Naive thymus-derived CD4-positive, alpha-beta T cell (primary cell): ENCODE results near the gene CD3D. TPM values are rescaled to one million over a fixed set of nuclear protein-coding genes. Genes with fewer than 3 reads are reported as not detected.
"Not testable (repeated sequence)": the region's sequence is repeated elsewhere in the genome, so short reads cannot be mapped to it uniquely, and the experiment has no call there.

Experiments used
- ATAC-seq: fragments of 150-1000 bp; cut with Tn5 transposase; 2 replicates; pipeline ENCODE4 v1.10.0; 2021; ENCODE audit warnings: mild to moderate bottlenecking, moderate library complexity
- CTCF ChIA-PET: fragments of 350-600 bp; sonication (Branson Sonifier 250); formaldehyde crosslinking; loops from one replicate; lab custom pipeline; 2021; ENCODE audit warnings: antibody characterized with exemption; lab: Charles Lee
- POLR2A ChIA-PET: fragments of 350-600 bp; sonication (Branson Sonifier 250); formaldehyde crosslinking; loops from one replicate; lab custom pipeline; 2021; ENCODE audit warnings: antibody characterized with exemption, inconsistent platforms; lab: Charles Lee
- DNase-seq, 9 donors: peaks; one replicate each; pipeline versions ENCODE4 v3.0.0 to v3.0.0-alpha.2; 2020 to 2022; ENCODE audit warnings: mixed read lengths in 1 of 9
- H3K27ac ChIP-seq: one replicate; pipeline ENCODE4 v1.7.0; 2013; ENCODE audit warnings: mild to moderate bottlenecking, low read depth, low read length, moderate library complexity
- H3K27me3 ChIP-seq, 2 donors: one replicate each; pipeline ENCODE4 v1.7.0; 2013; ENCODE audit warnings: low read length in 2 of 2, mild to moderate bottlenecking in 2 of 2, moderate library complexity in 2 of 2; ENCODE audit not compliant: control insufficient read depth in 2 of 2, insufficient read depth in 2 of 2
- H3K36me3 ChIP-seq, 3 experiments: 1 replicate in 2 of 3; 2 replicates in 1 of 3; pipeline ENCODE4 v1.7.0; 2013; ENCODE audit warnings: low read length in 3 of 3, mild to moderate bottlenecking in 3 of 3, moderate library complexity in 1 of 3; ENCODE audit not compliant: insufficient read depth in 3 of 3, control insufficient read depth in 2 of 3
- H3K4me1 ChIP-seq, 2 donors: one replicate each; pipeline ENCODE4 v1.7.0; 2013; ENCODE audit warnings: low read length in 2 of 2, mild to moderate bottlenecking in 2 of 2, moderate library complexity in 1 of 2; ENCODE audit not compliant: control insufficient read depth in 2 of 2, insufficient read depth in 2 of 2
- H3K4me3 ChIP-seq: 2 replicates; pipeline ENCODE4 v1.7.0; 2013; ENCODE audit warnings: mild to moderate bottlenecking, low read length
- H3K9me3 ChIP-seq, 3 experiments: 1 replicate in 2 of 3; 2 replicates in 1 of 3; pipeline ENCODE4 v1.7.0; 2013; ENCODE audit warnings: low read length in 3 of 3; ENCODE audit not compliant: control insufficient read depth in 2 of 3
- H3K27ac Mint-ChIP-seq, 9 donors: one replicate each; pipeline ENCODE4 v1.8.0; 2020 to 2022; ENCODE audit warnings: mixed read lengths in 9 of 9, mild to moderate bottlenecking in 8 of 9, moderate library complexity in 5 of 9, inconsistent platforms in 2 of 9
- H3K27me3 Mint-ChIP-seq, 5 donors: one replicate each; pipeline ENCODE4 v1.8.0; 2021 to 2022; ENCODE audit warnings: mixed read lengths in 5 of 5, mild to moderate bottlenecking in 1 of 5
- H3K36me3 Mint-ChIP-seq, 5 donors: one replicate each; pipeline ENCODE4 v1.8.0; 2020 to 2022; ENCODE audit warnings: mixed read lengths in 5 of 5, mild to moderate bottlenecking in 3 of 5, inconsistent platforms in 1 of 5
- H3K4me1 Mint-ChIP-seq, 7 donors: one replicate each; pipeline ENCODE4 v1.8.0; 2020 to 2022; ENCODE audit warnings: mixed read lengths in 7 of 7, mild to moderate bottlenecking in 3 of 7, inconsistent platforms in 1 of 7
- H3K4me3 Mint-ChIP-seq, 10 donors: one replicate each; pipeline ENCODE4 v1.8.0; 2020 to 2022; ENCODE audit warnings: mild to moderate bottlenecking in 10 of 10, mixed read lengths in 10 of 10, moderate library complexity in 6 of 10, inconsistent platforms in 2 of 10
- H3K9me3 Mint-ChIP-seq, 11 donors: one replicate each; pipeline ENCODE4 v1.8.0; 2020 to 2022; ENCODE audit warnings: mixed read lengths in 11 of 11, mild to moderate bottlenecking in 4 of 11, inconsistent platforms in 1 of 11, moderate library complexity in 1 of 11
- intact Hi-C, 2 donors: fragments of 100-400 bp; cut with micrococcal nuclease; formaldehyde crosslinking; loops; one replicate each; pipeline ENCODE4 v1.15.1; 2023
- polyA plus RNA-seq, 2 donors: library from polyadenylated mRNA; unstranded; fragments of 300-500 nt; fragmentation: Illumina TruSeq; gene quantifications; one replicate each; pipeline ENCODE4 v1.2.3, GENCODE V29; 2021
- total RNA-seq, 6 experiments: library from RNA in 5 of 6; stranded (reverse) in 5 of 6; gene quantifications; 1 replicate in 5 of 6; 2 replicates in 1 of 6; pipeline ENCODE4 v1.2.3 and lab custom pipeline; 2021 to 2026

CD3D gene
- total and polyA plus RNA-seq, 7 experiments from 2014 or later = 232 to 1,287 (median 394) TPM

GRCh38 chr11:118312328-118312727 is 30.2 kb downstream of the CD3D start:
- Mint-ChIP-seq H3K4me1 (peaks cover 66 to 97% (median 91%) of the 10 kb centered on the region in 7 donors), H3K27me3 (no peaks in the 10 kb centered on the region), H3K9me3 (peaks cover 0 to 5% (median 0%) of the 10 kb centered on the region in 11 donors), H3K36me3 (peaks cover 24 to 72% (median 61%) of the 10 kb centered on the region in 5 donors), H3K4me3 (peak overlapping the region; percentile 0 to 95 (median 48)), H3K27ac (peak overlapping the region; percentile 66 to 100 (median 93))
- peak overlapping the region; percentile 52 for H3K27ac ChIP-seq
- ChIA-PET POLR2A (interaction anchor here (0.6 kb wide), 1 partner anchor 9 kb away, joined by 3 read pairs; no protein-coding TSS in a partner anchor), CTCF (interaction anchor here (0.8 to 1.7 kb wide), 8 partner anchors 9 to 42 kb away, joined by 3 to 12 read pairs (median 4); partner anchors contain the start of gene CD3D)
- intact Hi-C loops = no loop called here
- H3K4me1 ChIP-seq = peaks cover 65 to 87% of the 10 kb centered on the region in 2 donors
- no peaks in the 10 kb centered on the region for H3K9me3 ChIP-seq
- ATAC-seq (no peak), DNase-seq (no peak)
- no peaks in the 10 kb centered on the region for H3K27me3 ChIP-seq
- no peak overlapping the region for H3K4me3 ChIP-seq
- peaks cover 37 to 60% (median 42%) of the 10 kb centered on the region in 3 experiments for H3K36me3 ChIP-seq

- peak overlapping the region; percentile 52 for H3K27ac ChIP-seq
- H3K27me3 Mint-ChIP-seq = no peaks in the 10 kb centered on the region
- H3K4me1 ChIP-seq = peaks cover 60 to 88% of the 10 kb centered on the region in 2 donors
- peak in 2 of 9 donors; percentile 22 to 23 for DNase-seq
- no peak for ATAC-seq
- H3K27ac Mint-ChIP-seq = peak overlapping the region; percentile 36 to 100 (median 93)
- no peaks in the 10 kb centered on the region for H3K27me3 ChIP-seq
- intact Hi-C loops = no loop called here
- ChIA-PET POLR2A (interaction anchor here (0.6 to 5.0 kb wide), 2 partner anchors 8 to 12 kb away, joined by 3 to 31 read pairs; no protein-coding TSS in a partner anchor), CTCF (interaction anchor here (0.6 to 1.9 kb wide), 13 partner anchors 8 to 997 kb away, joined by 3 to 12 read pairs (median 4); partner anchors contain the start of gene CD3D)
- H3K4me3 Mint-ChIP-seq = peak overlapping the region in 7 of 10 donors; percentile 9 to 95 (median 58)
- H3K9me3 ChIP-seq = no peaks in the 10 kb centered on the region
- peaks cover 24 to 75% (median 65%) of the 10 kb centered on the region in 5 donors for H3K36me3 Mint-ChIP-seq
- peaks cover 37 to 60% (median 42%) of the 10 kb centered on the region in 3 experiments for H3K36me3 ChIP-seq
- H3K4me1 Mint-ChIP-seq = peaks cover 64 to 97% (median 91%) of the 10 kb centered on the region in 7 donors
- H3K9me3 Mint-ChIP-seq = peaks cover 0 to 4% (median 0%) of the 10 kb centered on the region in 11 donors
- H3K4me3 ChIP-seq = no peak overlapping the region
These were observed 31.0 kb downstream of the CD3D start for GRCh38 chr11:118311518-118311917.

GRCh38 chr11:118310781-118311485 is 31.6 kb downstream of the CD3D start:
- peak overlapping the region; percentile 52 for H3K27ac ChIP-seq
- intact Hi-C loops = no loop called here
- peaks cover 24 to 78% (median 68%) of the 10 kb centered on the region in 5 donors for H3K36me3 Mint-ChIP-seq

GRCh38 chr11:118310271-118310670 is 32.2 kb downstream of the CD3D start:
- H3K27ac Mint-ChIP-seq = peak overlapping the region; percentile 26 to 100 (median 90)
- POLR2A ChIA-PET = interaction anchor here (0.6 to 5.0 kb wide), 3 partner anchors 10 to 68 kb away, joined by 3 to 31 read pairs (median 8); no protein-coding TSS in a partner anchor
- Histone ChIP-seq H3K27me3 (no peaks in the 10 kb centered on the region), H3K27ac (peak overlapping the region; percentile 46), H3K4me1 (peaks cover 48 to 76% of the 10 kb centered on the region in 2 donors), H3K36me3 (peaks cover 37 to 56% (median 42%) of the 10 kb centered on the region in 3 experiments), H3K4me3 (no peak overlapping the region), H3K9me3 (no peaks in the 10 kb centered on the region)
- no peaks in the 10 kb centered on the region for H3K27me3 Mint-ChIP-seq
- peak overlapping the region in 9 of 10 donors; percentile 6 to 95 (median 55) for H3K4me3 Mint-ChIP-seq
- H3K9me3 Mint-ChIP-seq = peaks cover 0 to 3% (median 0%) of the 10 kb centered on the region in 11 donors
- CTCF ChIA-PET = interaction anchor here (0.6 to 2.9 kb wide), 3 partner anchors 12 to 17 kb away, joined by 4 to 22 read pairs (median 9); no protein-coding TSS in a partner anchor
- ATAC-seq (no peak), DNase-seq (no peak)
- H3K4me1 Mint-ChIP-seq = peaks cover 57 to 91% (median 82%) of the 10 kb centered on the region in 7 donors
- intact Hi-C loops = no loop called here
- H3K36me3 Mint-ChIP-seq = peaks cover 24 to 76% (median 67%) of the 10 kb centered on the region in 5 donors

More at GRCh38 chr11:118310781-118311485, 31.6 kb downstream of the CD3D start:
- ATAC-seq (no peak), DNase-seq (no peak)
- H3K27ac Mint-ChIP-seq = peak overlapping the region; percentile 36 to 100 (median 93)
- Histone ChIP-seq H3K4me3 (no peak overlapping the region), H3K27me3 (no peaks in the 10 kb centered on the region), H3K9me3 (no peaks in the 10 kb centered on the region), H3K36me3 (peaks cover 37 to 60% (median 42%) of the 10 kb centered on the region in 3 experiments), H3K4me1 (peaks cover 55 to 83% of the 10 kb centered on the region in 2 donors)
- H3K4me1 Mint-ChIP-seq = peaks cover 60 to 93% (median 86%) of the 10 kb centered on the region in 7 donors
- no peaks in the 10 kb centered on the region for H3K27me3 Mint-ChIP-seq
- peak overlapping the region in 8 of 10 donors; percentile 29 to 95 (median 52) for H3K4me3 Mint-ChIP-seq
- ChIA-PET POLR2A (interaction anchor here (5.0 kb wide), 1 partner anchor 11 kb away, joined by 31 read pairs; no protein-coding TSS in a partner anchor), CTCF (interaction anchor here (0.6 to 1.9 kb wide), 10 partner anchors 8 to 112 kb away, joined by 3 to 12 read pairs (median 4); partner anchors contain the start of gene CD3D)
- peaks cover 0 to 3% (median 0%) of the 10 kb centered on the region in 11 donors for H3K9me3 Mint-ChIP-seq

GRCh38 chr11:118308995-118309528 is 33.4 kb downstream of the CD3D start:
- peaks cover 50 to 70% of the 10 kb centered on the region in 2 donors for H3K4me1 ChIP-seq
- H3K9me3 ChIP-seq, H3K27me3 Mint-ChIP-seq, H3K27me3 ChIP-seq, H3K9me3 Mint-ChIP-seq, ATAC-seq, intact Hi-C loops: not testable (repeated sequence)
- H3K36me3 ChIP-seq = peaks cover 33 to 45% (median 37%) of the 10 kb centered on the region in 3 experiments
- H3K27ac ChIP-seq = peak overlapping the region; percentile 92
- peak in 1 of 9 donors; percentile 36 for DNase-seq
- Mint-ChIP-seq H3K27ac (peak overlapping the region; percentile 56 to 100 (median 99)), H3K4me3 (peak overlapping the region; percentile 83 to 100 (median 99)), H3K4me1 (peaks cover 52 to 91% (median 78%) of the 10 kb centered on the region in 7 donors), H3K36me3 (peaks cover 25 to 73% (median 65%) of the 10 kb centered on the region in 5 donors)
- CTCF ChIA-PET = interaction anchor here (0.7 to 2.9 kb wide), 10 partner anchors 11 to 754 kb away, joined by 3 to 22 read pairs (median 3); partner anchors contain the start of genes CD3D and CD3G
- POLR2A ChIA-PET = interaction anchor here (0.6 to 5.0 kb wide), 8 partner anchors 9 to 263 kb away, joined by 3 to 31 read pairs (median 3); partner anchors contain the start of genes ARCN1 and JAML
- peak overlapping the region; percentile 59 for H3K4me3 ChIP-seq
